ENCODE results near the gene CAPS2. TPM values are rescaled to one million over a fixed set of nuclear protein-coding genes. Genes with fewer than 3 reads are reported as not detected.
A peak's percentile ranks its signal among the peaks of the same experiment; 100 is the strongest.

The CAPS2 gene
- total RNA-seq, 1 experiment from 2014 or later, result 6.6 TPM

DNA sequence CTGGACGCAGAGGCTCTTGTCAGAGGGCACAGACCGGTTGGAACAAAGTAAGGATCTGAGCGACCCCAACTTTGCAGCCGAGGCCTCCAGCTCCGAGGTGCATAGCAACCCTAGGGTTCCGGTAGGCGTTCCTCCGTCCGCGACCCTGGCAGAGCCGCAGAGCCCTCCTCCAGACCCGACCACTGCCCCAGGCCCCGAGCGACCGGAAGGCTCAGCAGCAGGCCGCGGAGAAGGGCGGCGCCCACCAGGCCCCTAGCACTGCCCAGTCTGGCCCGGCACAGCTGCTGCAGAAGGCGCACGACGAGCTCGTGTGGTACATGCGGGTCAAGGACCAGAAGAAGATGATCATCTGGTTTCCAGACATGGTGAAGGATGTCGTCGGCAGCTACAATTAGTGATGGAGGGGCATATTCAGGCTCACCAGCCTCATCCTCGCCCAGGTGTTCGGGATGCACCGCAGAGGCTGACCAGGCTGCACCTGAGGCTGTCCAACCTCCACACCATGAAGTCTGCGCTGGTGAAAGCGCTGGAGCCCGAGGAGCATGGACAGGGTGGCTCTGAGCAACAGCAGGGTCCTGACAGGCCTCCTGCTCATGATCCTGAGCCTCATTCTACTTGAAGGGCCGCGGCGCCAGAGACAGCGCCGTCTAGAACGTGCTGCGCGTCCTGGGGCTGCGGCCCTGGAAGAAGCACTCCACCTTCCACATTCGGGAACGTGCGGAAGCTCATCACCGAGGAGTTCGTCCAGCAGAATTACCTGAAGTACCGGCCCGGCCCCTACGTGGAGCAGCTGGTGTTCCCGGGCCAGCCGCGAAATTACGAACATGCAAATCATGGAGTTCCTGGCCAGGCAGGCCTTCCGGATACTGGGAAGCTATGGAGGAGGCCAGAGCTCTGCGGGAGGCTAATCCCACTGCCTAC, 24.5 kb downstream of the CAPS2 start:
- no peak for DNase-seq (ENCODE audit: low spot score)

GRCh38 chr12:75302781-75303180, 27.3 kb downstream of the CAPS2 start:
- no peak for DNase-seq (ENCODE audit: low spot score)

DNA sequence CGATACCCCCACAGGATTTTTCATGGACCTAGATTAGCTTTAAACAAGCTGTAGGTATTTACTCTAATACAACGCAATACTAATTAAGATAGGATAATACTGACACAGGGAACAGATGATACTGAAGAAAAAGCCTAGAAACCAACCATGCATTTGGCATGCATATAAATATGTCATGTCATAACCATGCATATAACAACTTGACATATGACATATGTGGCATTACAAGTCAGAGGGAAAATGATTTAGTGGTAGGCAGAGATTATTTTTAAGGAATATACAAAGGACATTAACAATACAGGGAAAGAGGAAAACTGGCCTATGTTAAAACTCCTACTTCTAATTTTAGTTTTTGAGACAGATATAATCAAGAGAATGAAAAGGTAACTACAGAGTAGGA, 27.9 kb downstream of the CAPS2 start:
- no peak for DNase-seq (ENCODE audit: low spot score)

DNA sequence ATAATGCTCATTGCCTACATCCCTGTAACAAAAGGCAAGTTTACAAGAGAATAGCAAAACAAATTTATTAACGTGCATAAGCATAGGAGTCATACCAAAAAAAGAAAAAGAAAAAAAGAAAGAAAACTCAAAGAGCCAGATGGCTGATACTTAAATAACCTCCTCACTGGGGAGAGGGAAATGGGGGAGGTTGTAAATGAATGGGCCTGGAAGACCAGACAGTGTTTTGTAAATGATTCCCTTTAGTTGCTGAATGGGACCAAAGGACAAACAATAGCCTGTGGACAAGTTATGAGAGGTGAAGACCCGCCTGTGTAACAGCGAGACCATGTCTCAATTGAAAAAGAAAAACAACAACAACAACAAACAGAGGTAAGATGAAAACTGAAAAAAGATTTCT, 35.3 kb downstream of the CAPS2 start:
- DNase-seq (ENCODE audit: low spot score), result no peak

GRCh38 chr12:75294336-75294735, 35.8 kb downstream of the CAPS2 start:
- DNase-seq (ENCODE audit: low spot score), result no peak

- no peak for DNase-seq (ENCODE audit: low spot score)
These were observed 39.1 kb downstream of the CAPS2 start for GRCh38 chr12:75291014-75291413.

DNA sequence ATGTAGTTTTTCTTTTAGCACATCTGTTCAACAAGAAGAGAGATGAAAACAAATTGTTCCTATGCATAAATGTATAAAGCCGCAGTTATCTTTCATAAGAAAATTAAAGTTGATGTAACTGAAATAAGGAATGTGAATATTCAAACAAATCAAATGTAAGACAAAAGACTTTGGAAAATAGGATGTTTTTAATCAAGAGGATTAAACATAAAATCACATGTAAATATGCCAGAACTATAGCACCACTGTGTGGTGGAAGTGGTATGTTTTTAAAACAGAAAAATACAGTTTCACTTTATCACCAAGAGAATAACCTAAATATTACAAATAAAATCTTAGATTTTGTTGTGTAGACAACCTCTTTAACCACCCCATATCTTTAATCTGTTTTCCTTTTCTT, 40.4 kb downstream of the CAPS2 start:
- DNase-seq (ENCODE audit: low spot score), result peak; percentile 5

- no peak for DNase-seq (ENCODE audit: low spot score)
These were observed 41.3 kb downstream of the CAPS2 start for GRCh38 chr12:75288860-75289259.

GRCh38 chr12:75275702-75276101, 54.4 kb downstream of the CAPS2 start:
- DNase-seq (ENCODE audit: low spot score), result no peak

DNA sequence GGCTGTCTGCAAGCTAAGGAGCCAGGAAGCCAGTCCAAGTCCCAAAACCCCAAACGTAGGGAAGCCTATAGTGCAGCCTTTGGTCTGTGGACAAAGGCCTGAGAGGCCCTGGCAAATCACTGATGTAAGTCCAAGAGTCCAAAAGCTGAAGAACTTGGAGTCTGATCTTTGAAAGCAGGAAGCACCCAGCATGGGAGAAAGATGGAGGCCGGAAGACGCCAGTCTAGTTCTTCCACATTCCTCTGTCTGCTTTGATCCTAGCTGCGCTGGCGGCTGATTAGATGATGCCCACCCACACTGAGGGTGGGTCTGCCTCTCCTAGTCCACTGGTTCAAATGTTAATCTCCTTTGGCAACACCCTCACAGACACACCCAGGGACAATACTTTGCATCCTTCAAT, 58.5 kb downstream of the CAPS2 start:
- no peak for DNase-seq (ENCODE audit: low spot score)

GRCh38 chr12:75270157-75270556, 60.0 kb downstream of the CAPS2 start:
- DNase-seq (ENCODE audit: low spot score), result no peak

DNA sequence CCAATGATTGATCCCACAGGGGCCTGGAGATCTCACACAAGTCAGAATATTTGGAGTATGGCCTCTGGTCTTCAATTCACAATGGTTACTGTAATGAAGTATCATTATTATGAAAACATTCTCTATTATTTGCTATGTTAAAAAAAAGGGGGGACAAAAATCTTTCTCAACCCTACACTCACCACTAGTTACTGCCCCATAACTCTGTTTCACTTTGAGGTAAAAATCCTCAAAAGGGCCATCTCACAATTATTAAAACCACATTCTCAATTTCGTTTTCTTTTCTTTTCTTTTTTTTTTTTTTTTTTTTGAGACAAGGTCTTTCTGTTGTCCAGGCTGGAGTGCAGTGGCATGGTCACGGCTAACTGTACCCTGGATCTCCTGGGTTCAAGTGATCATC, 60.9 kb downstream of the CAPS2 start:
- DNase-seq (ENCODE audit: low spot score), result no peak

DNA sequence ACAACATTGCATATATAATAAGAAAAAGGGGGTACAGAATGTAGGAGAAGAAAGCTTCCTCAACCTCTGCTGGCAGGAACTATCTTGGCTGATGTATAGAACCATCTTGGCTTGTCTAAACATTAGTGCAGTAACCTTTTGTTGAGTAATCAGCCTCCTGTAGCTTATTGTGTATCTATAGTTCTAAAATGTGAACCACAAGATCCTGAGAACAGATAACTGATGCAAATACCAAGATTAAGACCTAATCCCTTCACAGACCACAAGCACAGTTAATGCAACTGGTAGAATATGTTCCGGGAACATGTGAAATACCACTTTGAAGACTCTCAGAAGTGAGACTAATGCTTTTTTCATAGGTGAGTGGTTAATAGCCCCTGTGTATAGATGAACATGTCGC, 69.8 kb downstream of the CAPS2 start:
- DNase-seq (ENCODE audit: low spot score), result peak; percentile 58

- DNase-seq (ENCODE audit: low spot score), result no peak
These were observed 71.0 kb downstream of the CAPS2 start for GRCh38 chr12:75259143-75259542.

GRCh38 chr12:75257510-75257909, 72.6 kb downstream of the CAPS2 start:
- DNase-seq (ENCODE audit: low spot score), result no peak

- DNase-seq (ENCODE audit: low spot score), result no peak
These were observed 85.0 kb downstream of the CAPS2 start for GRCh38 chr12:75245108-75245507.

DNA sequence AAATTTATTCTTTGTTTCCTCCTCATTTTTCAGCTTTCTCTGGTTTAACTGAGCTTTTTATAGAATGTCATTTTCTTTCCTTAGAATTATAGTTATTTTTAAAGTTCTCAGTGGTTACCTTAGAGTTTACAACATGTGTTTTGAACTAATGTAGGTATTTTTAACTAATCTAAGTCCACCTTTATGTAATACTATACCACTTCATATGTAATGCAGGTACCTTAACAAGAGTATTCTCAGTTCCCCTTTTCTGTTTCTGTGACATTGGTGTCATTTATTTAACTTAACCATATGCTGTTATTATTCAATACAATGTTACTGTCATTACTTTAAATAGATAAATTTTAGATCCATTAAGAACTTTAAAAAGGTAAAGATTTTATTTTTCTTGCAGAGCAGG, 90.1 kb downstream of the CAPS2 start:
- DNase-seq (ENCODE audit: low spot score), result no peak

DNA sequence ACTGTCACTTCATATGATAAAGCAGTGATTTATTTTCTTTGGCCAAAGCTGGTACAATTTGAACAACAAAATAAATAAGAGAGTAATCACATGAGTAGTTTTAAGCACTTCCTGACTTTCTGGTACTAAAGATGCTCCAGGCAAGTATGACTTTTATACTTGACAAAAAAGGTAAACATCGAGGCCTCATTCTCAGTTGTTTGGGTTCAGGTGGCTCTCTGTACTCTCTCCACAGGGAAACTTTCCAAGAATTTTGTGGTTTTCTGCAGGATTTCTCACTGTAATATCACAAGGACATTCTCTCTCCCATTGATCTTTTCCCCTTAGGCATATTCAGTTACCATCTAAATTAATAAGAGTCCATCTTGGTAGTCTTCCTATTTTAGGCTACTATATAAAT, 93.9 kb downstream of the CAPS2 start:
- DNase-seq (ENCODE audit: low spot score), result peak; percentile 33

GRCh38 chr12:75227132-75227531, 103.0 kb downstream of the CAPS2 start:
- DNase-seq (ENCODE audit: low spot score), result no peak

Other genes starting within 250 kb of the CAPS2 start
- gene KCNC2, start 120.5 kb downstream of the CAPS2 start, total RNA-seq (2014; rRNA removed; shearing (Covaris generic)), result not detected in 2 replicates
- not detected in 2 replicates for gene GLIPR1L1, start 4.3 kb upstream of the CAPS2 start, total RNA-seq (2014; rRNA removed; shearing (Covaris generic))
- gene GLIPR1L2, start 60.8 kb upstream of the CAPS2 start, total RNA-seq (2014; rRNA removed; shearing (Covaris generic)), result 0.14 TPM in 1 of 2 replicates, not detected in the other
- gene GLIPR1, start 150.4 kb upstream of the CAPS2 start, total RNA-seq (2014; rRNA removed; shearing (Covaris generic)), result 39.9 and 42.0 TPM in 2 replicates
- gene KRR1, start 181.3 kb upstream of the CAPS2 start, total RNA-seq (2014; rRNA removed; shearing (Covaris generic)), result 49.2 and 76.8 TPM in 2 replicates